WTC11 (cell line): ENCODE measurements around the gene RSPH1.

ENCODE experiments used
- JUN ChIP-seq: sonication (generic); formaldehyde crosslinking; IDR thresholded peaks from 2 replicates; pipeline ENCODE4 v1.8.0; 2023; ENCODE audit warnings: mild to moderate bottlenecking, missing genetic modification reagents
- KAT7 ChIP-seq: sonication (generic); formaldehyde crosslinking; IDR thresholded peaks from 2 replicates; pipeline ENCODE4 v1.8.1; 2023; ENCODE audit warnings: missing genetic modification reagents, mild to moderate bottlenecking, borderline replicate concordance
- NFYB ChIP-seq: sonication (generic); formaldehyde crosslinking; conservative IDR thresholded peaks from 2 replicates; pipeline ENCODE4 v1.8.0; 2022; ENCODE audit warnings: low read depth, missing genetic modification reagents
- NR1H2 ChIP-seq: sonication (generic); formaldehyde crosslinking; IDR thresholded peaks from 2 replicates; pipeline ENCODE4 v1.9.0; 2021; ENCODE audit warnings: mild to moderate bottlenecking, moderate library complexity, missing genetic modification reagents
- NR3C1 ChIP-seq: sonication (generic); formaldehyde crosslinking; conservative IDR thresholded peaks from 2 replicates; pipeline ENCODE4 v1.8.1; 2023; ENCODE audit warnings: low read depth, mild to moderate bottlenecking, missing genetic modification reagents
- RELA ChIP-seq: sonication (generic); formaldehyde crosslinking; IDR thresholded peaks from 2 replicates; pipeline ENCODE4 v1.8.1; 2022; ENCODE audit warnings: missing genetic modification reagents, mild to moderate bottlenecking, borderline replicate concordance
- TEAD4 ChIP-seq: sonication (generic); formaldehyde crosslinking; IDR thresholded peaks from 2 replicates; pipeline ENCODE4 v1.8.0; 2022; ENCODE audit warnings: mild to moderate bottlenecking, missing genetic modification reagents
- TP53 ChIP-seq: sonication (generic); formaldehyde crosslinking; IDR thresholded peaks from 2 replicates; pipeline ENCODE4 v1.8.1; 2023; ENCODE audit warnings: mild to moderate bottlenecking, missing genetic modification reagents
- ZBTB21 ChIP-seq: sonication (generic); formaldehyde crosslinking; IDR thresholded peaks from 2 replicates; pipeline ENCODE4 v1.8.1; 2023; ENCODE audit warnings: mild to moderate bottlenecking, missing genetic modification reagents, borderline replicate concordance
- ZNF121 ChIP-seq: sonication (generic); formaldehyde crosslinking; IDR thresholded peaks from 2 replicates; pipeline ENCODE4 v1.8.0; 2023; ENCODE audit warnings: missing genetic modification reagents
- TF ChIP-seq, protein P1 (sequence below): fragments of 200-600 bp; IDR thresholded peaks from 2 replicates; pipeline ENCODE4 v1.8.0; 2022; ENCODE audit warnings: antibody characterized with exemption
- TF ChIP-seq, protein P2 (sequence below): sonication (generic); formaldehyde crosslinking; conservative IDR thresholded peaks from 2 replicates; pipeline ENCODE4 v1.8.1; 2023; ENCODE audit warnings: mild to moderate bottlenecking, low read depth, missing genetic modification reagents, moderate library complexity
- TF ChIP-seq, protein P3 (sequence below): sonication (generic); formaldehyde crosslinking; IDR thresholded peaks from 2 replicates; pipeline ENCODE4 v1.8.1; 2023; ENCODE audit warnings: mild to moderate bottlenecking, missing genetic modification reagents, moderate library complexity
- TF ChIP-seq, protein P4 (sequence below): sonication (generic); formaldehyde crosslinking; IDR thresholded peaks from 2 replicates; pipeline ENCODE4 v1.8.1; 2023; ENCODE audit warnings: mild to moderate bottlenecking, missing genetic modification reagents

DNA sequence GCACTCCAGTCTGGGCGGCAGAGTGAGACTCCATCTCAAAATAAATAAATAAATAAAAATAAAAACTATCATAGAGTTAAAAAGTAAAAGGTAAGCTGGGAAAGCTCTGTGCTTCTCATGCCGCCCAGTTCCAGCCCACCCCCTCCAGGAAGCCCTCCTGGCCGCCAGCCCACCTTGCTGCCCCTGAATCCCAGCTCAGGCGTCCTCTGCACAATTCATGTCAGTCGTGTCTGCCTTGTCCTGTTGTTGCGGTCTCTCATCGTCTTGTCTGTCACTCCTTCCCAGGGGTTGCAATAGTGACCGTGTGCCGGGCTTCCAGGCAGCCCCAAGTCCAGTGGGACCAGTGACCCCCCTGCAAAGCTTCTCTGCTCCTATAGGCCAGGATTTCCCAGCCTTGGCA lies 44.1 kb downstream of the RSPH1 start:
- TF ChIP-seq NR3C1 = no peak
- TF ChIP-seq NFYB = no peak
- no peak for TF ChIP-seq KAT7 (CRISPR knock-in tag)
- TF ChIP-seq JUN (CRISPR knock-in tag) = no peak
- no peak for TF ChIP-seq ZNF121 (CRISPR knock-in tag)
- TF ChIP-seq, protein P1, sequence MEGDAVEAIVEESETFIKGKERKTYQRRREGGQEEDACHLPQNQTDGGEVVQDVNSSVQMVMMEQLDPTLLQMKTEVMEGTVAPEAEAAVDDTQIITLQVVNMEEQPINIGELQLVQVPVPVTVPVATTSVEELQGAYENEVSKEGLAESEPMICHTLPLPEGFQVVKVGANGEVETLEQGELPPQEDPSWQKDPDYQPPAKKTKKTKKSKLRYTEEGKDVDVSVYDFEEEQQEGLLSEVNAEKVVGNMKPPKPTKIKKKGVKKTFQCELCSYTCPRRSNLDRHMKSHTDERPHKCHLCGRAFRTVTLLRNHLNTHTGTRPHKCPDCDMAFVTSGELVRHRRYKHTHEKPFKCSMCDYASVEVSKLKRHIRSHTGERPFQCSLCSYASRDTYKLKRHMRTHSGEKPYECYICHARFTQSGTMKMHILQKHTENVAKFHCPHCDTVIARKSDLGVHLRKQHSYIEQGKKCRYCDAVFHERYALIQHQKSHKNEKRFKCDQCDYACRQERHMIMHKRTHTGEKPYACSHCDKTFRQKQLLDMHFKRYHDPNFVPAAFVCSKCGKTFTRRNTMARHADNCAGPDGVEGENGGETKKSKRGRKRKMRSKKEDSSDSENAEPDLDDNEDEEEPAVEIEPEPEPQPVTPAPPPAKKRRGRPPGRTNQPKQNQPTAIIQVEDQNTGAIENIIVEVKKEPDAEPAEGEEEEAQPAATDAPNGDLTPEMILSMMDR = no peak
- TF ChIP-seq ZBTB21 (CRISPR knock-in tag) = no peak
- no peak for TF ChIP-seq RELA (CRISPR knock-in tag)
- TF ChIP-seq, protein P2, sequence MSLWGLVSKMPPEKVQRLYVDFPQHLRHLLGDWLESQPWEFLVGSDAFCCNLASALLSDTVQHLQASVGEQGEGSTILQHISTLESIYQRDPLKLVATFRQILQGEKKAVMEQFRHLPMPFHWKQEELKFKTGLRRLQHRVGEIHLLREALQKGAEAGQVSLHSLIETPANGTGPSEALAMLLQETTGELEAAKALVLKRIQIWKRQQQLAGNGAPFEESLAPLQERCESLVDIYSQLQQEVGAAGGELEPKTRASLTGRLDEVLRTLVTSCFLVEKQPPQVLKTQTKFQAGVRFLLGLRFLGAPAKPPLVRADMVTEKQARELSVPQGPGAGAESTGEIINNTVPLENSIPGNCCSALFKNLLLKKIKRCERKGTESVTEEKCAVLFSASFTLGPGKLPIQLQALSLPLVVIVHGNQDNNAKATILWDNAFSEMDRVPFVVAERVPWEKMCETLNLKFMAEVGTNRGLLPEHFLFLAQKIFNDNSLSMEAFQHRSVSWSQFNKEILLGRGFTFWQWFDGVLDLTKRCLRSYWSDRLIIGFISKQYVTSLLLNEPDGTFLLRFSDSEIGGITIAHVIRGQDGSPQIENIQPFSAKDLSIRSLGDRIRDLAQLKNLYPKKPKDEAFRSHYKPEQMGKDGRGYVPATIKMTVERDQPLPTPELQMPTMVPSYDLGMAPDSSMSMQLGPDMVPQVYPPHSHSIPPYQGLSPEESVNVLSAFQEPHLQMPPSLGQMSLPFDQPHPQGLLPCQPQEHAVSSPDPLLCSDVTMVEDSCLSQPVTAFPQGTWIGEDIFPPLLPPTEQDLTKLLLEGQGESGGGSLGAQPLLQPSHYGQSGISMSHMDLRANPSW (CRISPR knock-in tag) = no peak
- no peak for TF ChIP-seq NR1H2 (CRISPR knock-in tag)
- TF ChIP-seq, protein P3, sequence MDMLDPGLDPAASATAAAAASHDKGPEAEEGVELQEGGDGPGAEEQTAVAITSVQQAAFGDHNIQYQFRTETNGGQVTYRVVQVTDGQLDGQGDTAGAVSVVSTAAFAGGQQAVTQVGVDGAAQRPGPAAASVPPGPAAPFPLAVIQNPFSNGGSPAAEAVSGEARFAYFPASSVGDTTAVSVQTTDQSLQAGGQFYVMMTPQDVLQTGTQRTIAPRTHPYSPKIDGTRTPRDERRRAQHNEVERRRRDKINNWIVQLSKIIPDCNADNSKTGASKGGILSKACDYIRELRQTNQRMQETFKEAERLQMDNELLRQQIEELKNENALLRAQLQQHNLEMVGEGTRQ (CRISPR knock-in tag) = no peak
- TF ChIP-seq, protein P4, sequence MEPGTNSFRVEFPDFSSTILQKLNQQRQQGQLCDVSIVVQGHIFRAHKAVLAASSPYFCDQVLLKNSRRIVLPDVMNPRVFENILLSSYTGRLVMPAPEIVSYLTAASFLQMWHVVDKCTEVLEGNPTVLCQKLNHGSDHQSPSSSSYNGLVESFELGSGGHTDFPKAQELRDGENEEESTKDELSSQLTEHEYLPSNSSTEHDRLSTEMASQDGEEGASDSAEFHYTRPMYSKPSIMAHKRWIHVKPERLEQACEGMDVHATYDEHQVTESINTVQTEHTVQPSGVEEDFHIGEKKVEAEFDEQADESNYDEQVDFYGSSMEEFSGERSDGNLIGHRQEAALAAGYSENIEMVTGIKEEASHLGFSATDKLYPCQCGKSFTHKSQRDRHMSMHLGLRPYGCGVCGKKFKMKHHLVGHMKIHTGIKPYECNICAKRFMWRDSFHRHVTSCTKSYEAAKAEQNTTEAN = no peak
- no peak for TF ChIP-seq TEAD4 (CRISPR knock-in tag)
- no peak for TF ChIP-seq TP53 (CRISPR knock-in tag)
